Loucy (cell line): Measurements from ENCODE around the gene ATP8B2.
"Not testable (repeated sequence)": the region's sequence is repeated elsewhere in the genome, so short reads cannot be mapped to it uniquely, and the experiment has no call there.

Experiments
- CTCF ChIP-seq: fragments of 200-600 bp; sonication (generic); conservative IDR thresholded peaks from 2 replicates; pipeline ENCODE4 v1.5.1; 2014; ENCODE audit warnings: mild to moderate bottlenecking, antibody characterized with exemption, low read length
- EZH2phosphoT487 ChIP-seq: fragments of 200-600 bp; IDR thresholded peaks from 2 replicates; pipeline ENCODE4 v1.6.1; 2018; ENCODE audit warnings: antibody characterized with exemption, mild to moderate bottlenecking, moderate library complexity, borderline replicate concordance

- TF ChIP-seq CTCF, EZH2phosphoT487: not testable (repeated sequence)
Measured at GRCh38 chr1:154287591-154287990, 37.7 kb upstream of the ATP8B2 start.
